CD14-positive monocyte (primary cell): ENCODE measurements around the gene PHACTR3. TPM values are rescaled to one million over a fixed set of nuclear protein-coding genes. Genes with fewer than 3 reads are reported as not detected.
A peak's percentile ranks its signal among the peaks of the same experiment; 100 is the strongest.

ENCODE experiments used
- DNase-seq, 3 donors: peaks; one replicate each; pipeline ENCODE4 v3.0.0-alpha.2; 2011 to 2022
- H2AFZ ChIP-seq: 2 replicates; pipeline ENCODE4 v1.6.0; 2012; ENCODE audit warnings: mild to moderate bottlenecking, low read depth, low read length, inconsistent platforms; ENCODE audit not compliant: insufficient read depth, poor library complexity, severe bottlenecking
- H3K27ac ChIP-seq, 2 donors: 1 replicate in 1 of 2; 2 replicates in 1 of 2; pipeline ENCODE4 v1.5.1; 2012 to 2013; ENCODE audit warnings: low read length in 2 of 2, control low read depth in 1 of 2, inconsistent platforms in 1 of 2, low read depth in 1 of 2, mild to moderate bottlenecking in 1 of 2
- H3K27me3 ChIP-seq, 2 donors: one replicate each; pipeline versions ENCODE4 v1.6.0 to v1.6.1; 2011 to 2013; ENCODE audit warnings: low read length in 2 of 2; ENCODE audit not compliant: control insufficient read depth in 2 of 2, insufficient read depth in 2 of 2
- H3K36me3 ChIP-seq, 2 donors: replicated peaks in 1 of 2; 1 replicate in 1 of 2; 2 replicates in 1 of 2; pipeline versions ENCODE4 v1.5.1 to v1.6.1; 2012 to 2013; ENCODE audit warnings: low read length in 2 of 2, control low read depth in 1 of 2, inconsistent platforms in 1 of 2, mild to moderate bottlenecking in 1 of 2; ENCODE audit not compliant: insufficient read depth in 2 of 2, control insufficient read depth in 1 of 2
- H3K4me1 ChIP-seq, 2 donors: 1 replicate in 1 of 2; 2 replicates in 1 of 2; pipeline versions ENCODE4 v1.5.1 to v1.6.1; 2012 to 2013; ENCODE audit warnings: low read length in 2 of 2, control low read depth in 1 of 2, inconsistent platforms in 1 of 2, mild to moderate bottlenecking in 1 of 2, moderate library complexity in 1 of 2; ENCODE audit not compliant: insufficient read depth in 2 of 2, control insufficient read depth in 1 of 2
- H3K4me2 ChIP-seq: replicated peaks from 2 replicates; pipeline ENCODE3; 2012; ENCODE audit warnings: low read length, moderate library complexity, mild to moderate bottlenecking; ENCODE audit not compliant: poor library complexity, severe bottlenecking; ENCODE audit errors: extremely low read depth
- H3K4me3 ChIP-seq, 3 experiments: fragments of 200-600 bp in 1 of 3; sonication (generic) in 1 of 3; replicated peaks in 1 of 3; 1 replicate in 2 of 3; 2 replicates in 1 of 3; pipeline ENCODE4 v1.5.1; 2011 to 2013; ENCODE audit warnings: low read length in 3 of 3, mild to moderate bottlenecking in 3 of 3, control low read depth in 2 of 3, low read depth in 2 of 3, inconsistent platforms in 1 of 3, moderate library complexity in 1 of 3
- H3K79me2 ChIP-seq: 2 replicates; pipeline ENCODE4 v1.6.0; 2012; ENCODE audit warnings: mild to moderate bottlenecking, control low read depth, inconsistent platforms, low read length, moderate library complexity; ENCODE audit not compliant: insufficient read depth
- H3K9ac ChIP-seq: 2 replicates; pipeline ENCODE4 v1.6.0; 2017; ENCODE audit warnings: low read length, mild to moderate bottlenecking; ENCODE audit not compliant: insufficient read depth, poor library complexity, severe bottlenecking
- H3K9me3 ChIP-seq, 2 donors: replicated peaks in 1 of 2; 1 replicate in 1 of 2; 2 replicates in 1 of 2; pipeline versions ENCODE4 v1.5.1 to v1.6.1; 2012 to 2013; ENCODE audit warnings: low read length in 2 of 2, control low read depth in 1 of 2; ENCODE audit not compliant: control insufficient read depth in 1 of 2, insufficient read depth in 1 of 2
- H4K20me1 ChIP-seq: 2 replicates; pipeline ENCODE4 v1.6.0; 2012; ENCODE audit warnings: mild to moderate bottlenecking, low read length, control low read depth, moderate library complexity; ENCODE audit not compliant: insufficient read depth
- H3K27ac Mint-ChIP-seq, 7 donors: one replicate each; pipeline ENCODE4 v1.8.0; 2020; ENCODE audit warnings: mild to moderate bottlenecking in 7 of 7, mixed read lengths in 7 of 7, moderate library complexity in 6 of 7, inconsistent platforms in 2 of 7
- H3K27me3 Mint-ChIP-seq, 3 donors: one replicate each; pipeline ENCODE4 v1.8.0; 2021 to 2022; ENCODE audit warnings: low read depth in 3 of 3, mild to moderate bottlenecking in 3 of 3, mixed read lengths in 3 of 3, moderate library complexity in 3 of 3, inconsistent platforms in 1 of 3
- H3K36me3 Mint-ChIP-seq, 2 donors: one replicate each; pipeline ENCODE4 v1.8.0; 2020; ENCODE audit warnings: mixed read lengths in 2 of 2, inconsistent platforms in 1 of 2, mild to moderate bottlenecking in 1 of 2
- H3K4me1 Mint-ChIP-seq: one replicate; pipeline ENCODE4 v1.8.0; 2020; ENCODE audit warnings: mild to moderate bottlenecking, mixed read lengths
- H3K4me3 Mint-ChIP-seq, 2 donors: one replicate each; pipeline ENCODE4 v1.8.0; 2020; ENCODE audit warnings: mild to moderate bottlenecking in 2 of 2, mixed read lengths in 2 of 2, moderate library complexity in 1 of 2
- H3K9me3 Mint-ChIP-seq, 7 donors: one replicate each; pipeline ENCODE4 v1.8.0; 2020 to 2022; ENCODE audit warnings: mixed read lengths in 7 of 7, mild to moderate bottlenecking in 6 of 7, moderate library complexity in 6 of 7, inconsistent platforms in 2 of 7
- WGBS: methylation state at CpG from one replicate; pipeline ENCODE4 v1.1.5; 2013; ENCODE audit warnings: missing lambda C conversion rate; ENCODE audit not compliant: insufficient coverage; 5-methylcytosine and 5-hydroxymethylcytosine counted together
- intact Hi-C, 2 donors: fragments of 100-400 bp; cut with micrococcal nuclease; formaldehyde crosslinking; loops; one replicate each; pipeline versions ENCODE4 v1.15.0 to v1.15.1; 2023
- polyA plus RNA-seq, 3 donors: library from polyadenylated mRNA; depleted of rRNA in 1 of 3; unstranded in 2 of 3; stranded (reverse) in 1 of 3; fragments of 300-500 nt in 2 of 3; fragments of >200 nt in 1 of 3; fragmentation: Illumina TruSeq in 2 of 3; gene quantifications; 1 replicate in 2 of 3; 2 replicates in 1 of 3; pipeline ENCODE4 v1.2.3, GENCODE V29; 2012 to 2021
- TF ChIP-seq, protein P1 (sequence below): fragments of 200-600 bp; IDR thresholded peaks from one replicate; pipeline ENCODE4 v1.8.0; 2022; ENCODE audit warnings: antibody characterized with exemption, mild to moderate bottlenecking

The PHACTR3 gene
- polyA plus RNA-seq, 3 donors, result 0.11 to 0.17 TPM; not detected in 1

DNA sequence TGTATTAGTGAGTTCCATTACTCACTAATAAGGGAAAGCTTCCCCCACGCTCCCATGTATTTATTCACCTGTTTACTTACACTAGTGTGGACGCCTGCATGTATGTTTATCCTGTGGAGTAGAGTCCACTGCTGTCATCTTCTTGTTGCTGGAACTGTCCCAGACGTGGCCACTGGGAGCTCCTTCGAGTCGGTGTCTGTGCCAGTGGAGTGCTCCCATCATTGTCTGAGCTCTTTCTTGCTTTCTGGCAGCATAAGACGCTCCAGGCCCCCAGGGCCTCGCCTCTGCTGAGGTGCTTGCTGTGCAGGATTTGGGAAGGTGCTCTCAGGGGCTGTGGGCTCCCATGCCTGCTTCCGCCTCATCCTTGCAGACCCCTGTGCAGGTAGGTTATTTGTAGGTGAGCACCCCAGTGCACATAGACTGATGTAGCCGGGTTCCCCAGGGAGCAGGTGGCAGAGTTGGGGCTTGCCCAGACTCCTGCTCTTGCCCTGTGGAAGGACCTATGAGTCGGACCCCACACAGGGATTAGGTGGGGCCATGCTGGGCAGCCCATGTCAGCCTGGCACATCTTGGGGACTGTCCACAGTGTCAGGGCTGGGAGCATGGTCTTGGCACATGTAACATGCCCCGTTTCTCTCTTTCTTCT, 16.6 kb downstream of the PHACTR3 start:
- intact Hi-C loops, result no loop called here
- H3K27ac Mint-ChIP-seq, result peak overlapping the region in 1 of 7 donors; percentile 33

DNA sequence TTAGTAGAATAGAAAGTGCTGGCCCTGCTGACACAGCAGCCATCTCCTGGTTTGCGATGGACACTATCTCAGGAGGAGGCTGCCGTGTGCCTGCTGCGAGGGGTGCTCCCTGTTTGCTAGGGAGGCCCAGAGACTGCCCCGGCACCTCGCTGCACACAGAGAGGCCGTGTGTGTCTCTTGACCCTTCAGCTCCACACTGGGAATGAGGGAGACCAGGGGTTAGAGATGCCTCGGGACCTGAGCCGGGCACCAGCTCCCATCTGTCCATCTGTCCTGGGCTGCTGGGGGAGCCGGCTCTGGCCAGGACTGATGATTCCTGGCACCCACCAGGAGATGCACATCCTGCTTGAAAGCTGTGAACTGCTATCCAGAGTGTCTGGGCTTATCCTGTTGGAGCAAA, 18.2 kb downstream of the PHACTR3 start:
- intact Hi-C loops, result no loop called here

More for the DNA sequence above, 16.6 kb downstream of the PHACTR3 start:
- H3K4me3 Mint-ChIP-seq, result no peak overlapping the region
- H3K36me3 Mint-ChIP-seq, result no peaks in the 10 kb centered on the region
- Histone ChIP-seq H3K9ac (no peak overlapping the region), H3K4me3 (no peak overlapping the region), H3K36me3 (no peaks in the 10 kb centered on the region), H3K4me1 (no peaks in the 10 kb centered on the region), H4K20me1 (no peaks in the 10 kb centered on the region), H3K4me2 (no peak overlapping the region), H2AFZ (no peak overlapping the region), H3K9me3 (no peaks in the 10 kb centered on the region), H3K79me2 (no peaks in the 10 kb centered on the region), H3K27ac (no peak overlapping the region), H3K27me3 (peaks cover 0 to 12% of the 10 kb centered on the region in 2 donors)
- peaks cover 18 to 19% (median 18%) of the 10 kb centered on the region in 3 donors for H3K27me3 Mint-ChIP-seq
- TF ChIP-seq, protein P1, sequence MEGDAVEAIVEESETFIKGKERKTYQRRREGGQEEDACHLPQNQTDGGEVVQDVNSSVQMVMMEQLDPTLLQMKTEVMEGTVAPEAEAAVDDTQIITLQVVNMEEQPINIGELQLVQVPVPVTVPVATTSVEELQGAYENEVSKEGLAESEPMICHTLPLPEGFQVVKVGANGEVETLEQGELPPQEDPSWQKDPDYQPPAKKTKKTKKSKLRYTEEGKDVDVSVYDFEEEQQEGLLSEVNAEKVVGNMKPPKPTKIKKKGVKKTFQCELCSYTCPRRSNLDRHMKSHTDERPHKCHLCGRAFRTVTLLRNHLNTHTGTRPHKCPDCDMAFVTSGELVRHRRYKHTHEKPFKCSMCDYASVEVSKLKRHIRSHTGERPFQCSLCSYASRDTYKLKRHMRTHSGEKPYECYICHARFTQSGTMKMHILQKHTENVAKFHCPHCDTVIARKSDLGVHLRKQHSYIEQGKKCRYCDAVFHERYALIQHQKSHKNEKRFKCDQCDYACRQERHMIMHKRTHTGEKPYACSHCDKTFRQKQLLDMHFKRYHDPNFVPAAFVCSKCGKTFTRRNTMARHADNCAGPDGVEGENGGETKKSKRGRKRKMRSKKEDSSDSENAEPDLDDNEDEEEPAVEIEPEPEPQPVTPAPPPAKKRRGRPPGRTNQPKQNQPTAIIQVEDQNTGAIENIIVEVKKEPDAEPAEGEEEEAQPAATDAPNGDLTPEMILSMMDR, result no peak
- H3K9me3 Mint-ChIP-seq, result no peaks in the 10 kb centered on the region
- no peak for DNase-seq
- WGBS, result 81% methylated on average over 5 of the region's 11 CpGs
- no peaks in the 10 kb centered on the region for H3K4me1 Mint-ChIP-seq

More for the DNA sequence above, 18.2 kb downstream of the PHACTR3 start:
- Mint-ChIP-seq H3K27me3 (peaks cover 14 to 16% (median 14%) of the 10 kb centered on the region in 3 donors), H3K27ac (no peak overlapping the region), H3K9me3 (peaks cover 0 to 2% (median 0%) of the 10 kb centered on the region in 7 donors), H3K4me1 (no peaks in the 10 kb centered on the region), H3K36me3 (no peaks in the 10 kb centered on the region), H3K4me3 (no peak overlapping the region)
- no peaks in the 10 kb centered on the region for H3K79me2 ChIP-seq
- H3K27me3 ChIP-seq, result peaks cover 0 to 8% of the 10 kb centered on the region in 2 donors
- no peaks in the 10 kb centered on the region for H3K36me3 ChIP-seq
- no peak overlapping the region for H3K27ac ChIP-seq
- H3K4me2 ChIP-seq, result no peak overlapping the region
- H2AFZ ChIP-seq, result no peak overlapping the region
- no peaks in the 10 kb centered on the region for H4K20me1 ChIP-seq
- H3K4me1 ChIP-seq, result no peaks in the 10 kb centered on the region
- WGBS, result 90% methylated on average over 9 of the region's 9 CpGs
- no peak overlapping the region for H3K4me3 ChIP-seq
- DNase-seq, result no peak
- H3K9me3 ChIP-seq, result no peaks in the 10 kb centered on the region
- no peak overlapping the region for H3K9ac ChIP-seq
- TF ChIP-seq, protein P1, result no peak
